Adrenal gland (tissue), 5 donors: ENCODE measurements around the gene TLN1.

Source experiments
- POLR2A ChIP-seq, 2 donors: fragments of 450-650 bp; IDR thresholded peaks; one replicate each; pipeline ENCODE4 v1.6.1; 2017; ENCODE audit warnings: antibody characterized with exemption in 2 of 2, mild to moderate bottlenecking in 2 of 2, moderate library complexity in 1 of 2
- TF ChIP-seq, protein P1 (sequence below), 6 experiments: fragments of 450-650 bp in 4 of 6; fragments of 200-600 bp in 2 of 6; sonication (generic) in 1 of 6; IDR thresholded peaks; 1 replicate in 5 of 6; 2 replicates in 1 of 6; pipeline versions ENCODE4 v1.5.1 to v1.8.0; 2016 to 2021; ENCODE audit warnings: antibody characterized with exemption in 6 of 6, mild to moderate bottlenecking in 2 of 6, moderate library complexity in 1 of 6
- donor health status: DM: no; HTN: no; CAD: no.

DNA sequence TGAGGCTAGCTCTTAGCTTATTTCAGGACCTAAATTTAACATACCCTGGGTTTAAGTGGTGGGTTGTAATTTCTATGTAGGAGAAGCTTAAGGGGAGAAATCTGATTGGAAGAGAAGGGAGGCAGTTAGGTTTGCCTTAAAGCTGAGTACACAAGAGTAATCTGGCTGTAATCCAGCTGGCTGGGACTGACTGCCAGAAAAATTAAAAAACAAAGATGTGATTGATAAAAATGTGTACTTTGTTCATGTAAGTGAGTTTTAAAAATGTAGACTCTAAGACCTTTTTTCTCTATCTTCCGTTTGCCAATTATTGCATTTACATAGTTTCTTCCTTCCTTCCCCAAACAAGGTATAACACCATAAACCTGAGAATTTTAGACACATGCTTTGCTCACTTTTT, 39.5 kb upstream of the TLN1 start:
- TF ChIP-seq, protein P1, sequence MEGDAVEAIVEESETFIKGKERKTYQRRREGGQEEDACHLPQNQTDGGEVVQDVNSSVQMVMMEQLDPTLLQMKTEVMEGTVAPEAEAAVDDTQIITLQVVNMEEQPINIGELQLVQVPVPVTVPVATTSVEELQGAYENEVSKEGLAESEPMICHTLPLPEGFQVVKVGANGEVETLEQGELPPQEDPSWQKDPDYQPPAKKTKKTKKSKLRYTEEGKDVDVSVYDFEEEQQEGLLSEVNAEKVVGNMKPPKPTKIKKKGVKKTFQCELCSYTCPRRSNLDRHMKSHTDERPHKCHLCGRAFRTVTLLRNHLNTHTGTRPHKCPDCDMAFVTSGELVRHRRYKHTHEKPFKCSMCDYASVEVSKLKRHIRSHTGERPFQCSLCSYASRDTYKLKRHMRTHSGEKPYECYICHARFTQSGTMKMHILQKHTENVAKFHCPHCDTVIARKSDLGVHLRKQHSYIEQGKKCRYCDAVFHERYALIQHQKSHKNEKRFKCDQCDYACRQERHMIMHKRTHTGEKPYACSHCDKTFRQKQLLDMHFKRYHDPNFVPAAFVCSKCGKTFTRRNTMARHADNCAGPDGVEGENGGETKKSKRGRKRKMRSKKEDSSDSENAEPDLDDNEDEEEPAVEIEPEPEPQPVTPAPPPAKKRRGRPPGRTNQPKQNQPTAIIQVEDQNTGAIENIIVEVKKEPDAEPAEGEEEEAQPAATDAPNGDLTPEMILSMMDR (IDR thresholded peaks at IDR 0.05) = no peak
- no peak for TF ChIP-seq POLR2A (IDR thresholded peaks at IDR 0.05)
